Progenitor cell of endocrine pancreas (in vitro differentiated cells): ENCODE results near the gene FOXP2. TPM values are rescaled to one million over a fixed set of nuclear protein-coding genes. Genes with fewer than 3 reads are reported as not detected.

Source experiments
- DNase-seq: peaks from one replicate; pipeline ENCODE4 v3.0.0; 2021; ENCODE audit warnings: low spot score; ENCODE audit not compliant: unreplicated experiment
- H3K27ac Mint-ChIP-seq: 2 replicates; pipeline ENCODE4 v1.8.0; 2021; ENCODE audit warnings: mild to moderate bottlenecking, moderate library complexity, mixed read lengths
- H3K27me3 Mint-ChIP-seq: 2 replicates; pipeline ENCODE4 v1.8.0; 2021; ENCODE audit warnings: mixed read lengths
- H3K36me3 Mint-ChIP-seq: 2 replicates; pipeline ENCODE4 v1.8.0; 2022; ENCODE audit warnings: mixed read lengths; ENCODE audit not compliant: insufficient read depth
- H3K4me1 Mint-ChIP-seq: 2 replicates; pipeline ENCODE4 v1.8.0; 2021; ENCODE audit warnings: low read depth, mixed read lengths
- H3K4me3 Mint-ChIP-seq: 2 replicates; pipeline ENCODE4 v1.8.0; 2021; ENCODE audit warnings: low read depth, mild to moderate bottlenecking, moderate library complexity, mixed read lengths
- H3K9me3 Mint-ChIP-seq: 2 replicates; pipeline ENCODE4 v1.8.0; 2021; ENCODE audit warnings: low read depth, mixed read lengths
- CTCF ChIP-seq: fragments of 200-600 bp; sonication (generic); IDR thresholded peaks from one replicate; pipeline ENCODE4 v1.5.0; 2021; ENCODE audit warnings: antibody characterized with exemption, mild to moderate bottlenecking; ENCODE audit not compliant: unreplicated experiment
- total RNA-seq: library from RNA; stranded (reverse); gene quantifications from 2 replicates; pipeline ENCODE4 v1.2.1, GENCODE V29; 2021

Gene FOXP2
- total RNA-seq, 1 donor from 2014 or later, result 5.8 TPM

GRCh38 chr7:114422507-114423501 lies 8.2 kb downstream of the FOXP2 start:
- Mint-ChIP-seq H3K27me3 (no peaks in the 10 kb centered on the region), H3K36me3 (no peaks in the 10 kb centered on the region), H3K9me3 (no peaks in the 10 kb centered on the region), H3K4me1 (peaks cover 10% of the 10 kb centered on the region), H3K4me3 (no peak overlapping the region), H3K27ac (no peak overlapping the region)
- peak; percentile 47 for TF ChIP-seq CTCF
- no peak for DNase-seq

GRCh38 chr7:114426382-114426781 lies 11.8 kb downstream of the FOXP2 start:
- Mint-ChIP-seq H3K4me1 (no peaks in the 10 kb centered on the region), H3K4me3 (no peak overlapping the region), H3K27me3 (no peaks in the 10 kb centered on the region), H3K9me3 (no peaks in the 10 kb centered on the region), H3K27ac (no peak overlapping the region), H3K36me3 (no peaks in the 10 kb centered on the region)
- no peak for TF ChIP-seq CTCF
- no peak for DNase-seq

- DNase-seq, result no peak
Observed at GRCh38 chr7:114426824-114427223, 12.2 kb downstream of the FOXP2 start.

GRCh38 chr7:114428211-114428610 lies 13.6 kb downstream of the FOXP2 start:
- Mint-ChIP-seq H3K4me3 (no peak overlapping the region), H3K4me1 (no peaks in the 10 kb centered on the region), H3K27ac (no peak overlapping the region), H3K9me3 (no peaks in the 10 kb centered on the region), H3K36me3 (no peaks in the 10 kb centered on the region), H3K27me3 (no peaks in the 10 kb centered on the region)
- TF ChIP-seq CTCF, result no peak
- no peak for DNase-seq

More at GRCh38 chr7:114426824-114427223, 12.2 kb downstream of the FOXP2 start:
- Mint-ChIP-seq H3K27me3 (no peaks in the 10 kb centered on the region), H3K4me1 (no peaks in the 10 kb centered on the region), H3K4me3 (no peak overlapping the region), H3K27ac (no peak overlapping the region), H3K9me3 (no peaks in the 10 kb centered on the region), H3K36me3 (no peaks in the 10 kb centered on the region)
- TF ChIP-seq CTCF, result peak; percentile 55

- H3K9me3 Mint-ChIP-seq, result peaks cover 4% of the 10 kb centered on the region
- no peaks in the 10 kb centered on the region for H3K36me3 Mint-ChIP-seq
- no peak overlapping the region for H3K4me3 Mint-ChIP-seq
- no peaks in the 10 kb centered on the region for H3K4me1 Mint-ChIP-seq
- TF ChIP-seq CTCF, result no peak
- no peak for DNase-seq
- no peaks in the 10 kb centered on the region for H3K27me3 Mint-ChIP-seq
- no peak overlapping the region for H3K27ac Mint-ChIP-seq
Observed at GRCh38 chr7:114431189-114431588, 16.6 kb downstream of the FOXP2 start.
